ENCODE results near the gene RAMACL. TPM values are rescaled to one million over a fixed set of nuclear protein-coding genes. Genes with fewer than 3 reads are reported as not detected.

Gene RAMACL
- total RNA-seq, 1 experiment from 2014 or later = 0.28 TPM

DNA sequence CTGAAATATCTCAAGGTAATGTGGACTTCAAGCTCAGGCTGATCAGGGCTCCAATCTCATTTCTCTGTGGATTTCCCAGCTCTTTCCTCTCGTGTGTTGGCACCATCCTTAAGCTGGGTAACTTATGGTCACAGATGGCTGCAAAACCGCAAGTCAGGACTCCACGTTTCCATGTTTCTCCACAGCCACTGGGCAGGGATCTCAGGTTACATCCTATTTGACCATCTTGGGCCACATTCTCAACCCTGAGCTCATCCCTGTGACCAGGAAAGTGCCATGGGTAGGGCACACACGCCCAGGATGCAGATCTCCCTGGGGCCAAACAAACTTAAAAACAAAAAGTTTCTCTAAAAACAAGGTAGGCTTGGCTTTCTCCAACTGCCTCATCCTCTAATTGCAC is 25.2 kb upstream of the RAMACL start:
- no peak for DNase-seq
- Histone ChIP-seq H4K5ac (ENCODE audit: insufficient read length, low read depth, low read length) (no peak overlapping the region), H4K8ac (replicated peaks; ENCODE audit: insufficient read length, low read depth, low read length) (no peak overlapping the region), H2BK20ac (ENCODE audit: low read depth, low read length, poor library complexity, severe bottlenecking) (no peak overlapping the region), H4K20me1 (ENCODE audit: control insufficient read depth, insufficient read depth, insufficient read length) (no peaks in the 10 kb centered on the region), H2BK15ac (ENCODE audit: low read depth, low read length) (no peak overlapping the region), H4K91ac (ENCODE audit: insufficient read length, low read depth, low read length) (no peak overlapping the region), H2AFZ (ENCODE audit: low read length) (no peak overlapping the region), H3K9ac (ENCODE audit: extremely low read depth, insufficient read length, low read length) (no peak overlapping the region), H3K79me2 (ENCODE audit: insufficient read depth, low read length) (peaks cover 3% of the 10 kb centered on the region; the same call in 1 of the 2 replicates), H3K56ac (ENCODE audit: insufficient read length, low read depth, low read length) (no peak overlapping the region), H2BK120ac (ENCODE audit: low read depth, low read length, poor library complexity, severe bottlenecking) (no peak overlapping the region), H3T11ph (ENCODE audit: low read length) (no peak overlapping the region), H3K9me3 (ENCODE audit: control insufficient read depth, low read depth, low read length) (no peaks in the 10 kb centered on the region), H3K79me1 (ENCODE audit: insufficient read depth, low read depth, low read length, poor library complexity, severe bottlenecking) (no peaks in the 10 kb centered on the region), H3K27me3 (ENCODE audit: insufficient read depth, low read length) (no peaks in the 10 kb centered on the region), H3K23ac (ENCODE audit: insufficient read length, low read depth, low read length) (no peak overlapping the region), H3K4ac (ENCODE audit: low read depth, low read length) (no peak overlapping the region), H2AK5ac (ENCODE audit: insufficient read length, low read length) (no peak overlapping the region), H3K18ac (ENCODE audit: insufficient read length, low read depth, low read length) (peak overlapping the region; percentile 25), H3K4me1 (ENCODE audit: insufficient read depth, low read length) (peaks cover 1% of the 10 kb centered on the region; the same call in 1 of the 2 replicates), H3K23me2 (ENCODE audit: insufficient read length, low read depth, low read length, poor library complexity, severe bottlenecking) (no peaks in the 10 kb centered on the region), H3K4me2 (ENCODE audit: insufficient read depth, insufficient read length, low read length) (no peak overlapping the region), H3K27ac (ENCODE audit: insufficient read length, low read depth, low read length) (no peak overlapping the region), H2BK12ac (ENCODE audit: insufficient read length, low read depth, low read length) (no peak overlapping the region), H2BK5ac (ENCODE audit: insufficient read length, low read length) (no peak overlapping the region), H3K14ac (ENCODE audit: insufficient read depth, low read length) (no peak overlapping the region; the same call in 1 of the 2 replicates)
- H3K9me3 Mint-ChIP-seq = no peaks in the 10 kb centered on the region
- H3K36me3 Mint-ChIP-seq (ENCODE audit: insufficient read depth in 1 of 3, low read depth in 3 of 3) = peaks cover 0 to 6% (median 0%) of the 10 kb centered on the region in 3 experiments; a peak in 2 of 7 replicates
- no peaks in the 10 kb centered on the region for H3K27me3 Mint-ChIP-seq (ENCODE audit: low read depth)
- TF ChIP-seq, protein P1, sequence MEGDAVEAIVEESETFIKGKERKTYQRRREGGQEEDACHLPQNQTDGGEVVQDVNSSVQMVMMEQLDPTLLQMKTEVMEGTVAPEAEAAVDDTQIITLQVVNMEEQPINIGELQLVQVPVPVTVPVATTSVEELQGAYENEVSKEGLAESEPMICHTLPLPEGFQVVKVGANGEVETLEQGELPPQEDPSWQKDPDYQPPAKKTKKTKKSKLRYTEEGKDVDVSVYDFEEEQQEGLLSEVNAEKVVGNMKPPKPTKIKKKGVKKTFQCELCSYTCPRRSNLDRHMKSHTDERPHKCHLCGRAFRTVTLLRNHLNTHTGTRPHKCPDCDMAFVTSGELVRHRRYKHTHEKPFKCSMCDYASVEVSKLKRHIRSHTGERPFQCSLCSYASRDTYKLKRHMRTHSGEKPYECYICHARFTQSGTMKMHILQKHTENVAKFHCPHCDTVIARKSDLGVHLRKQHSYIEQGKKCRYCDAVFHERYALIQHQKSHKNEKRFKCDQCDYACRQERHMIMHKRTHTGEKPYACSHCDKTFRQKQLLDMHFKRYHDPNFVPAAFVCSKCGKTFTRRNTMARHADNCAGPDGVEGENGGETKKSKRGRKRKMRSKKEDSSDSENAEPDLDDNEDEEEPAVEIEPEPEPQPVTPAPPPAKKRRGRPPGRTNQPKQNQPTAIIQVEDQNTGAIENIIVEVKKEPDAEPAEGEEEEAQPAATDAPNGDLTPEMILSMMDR (conservative IDR thresholded peaks at IDR 0.05) = no peak
- H3K27ac Mint-ChIP-seq = no peak overlapping the region
- no peak overlapping the region for H3K4me3 Mint-ChIP-seq
- no CpG with 5 or more reads among the region's 4 CpGs for WGBS (ENCODE audit: extremely low coverage, insufficient read length, low lambda C conversion rate)
- H3K4me1 Mint-ChIP-seq = peaks cover 31 to 32% of the 10 kb centered on the region in 2 experiments

All from H9 (cell line).